Cardiac muscle cell (in vitro differentiated cells and primary cell): ENCODE measurements around the gene GBGT1. TPM values are rescaled to one million over a fixed set of nuclear protein-coding genes. Genes with fewer than 3 reads are reported as not detected.

Experiments used
- DNase-seq, 2 donors: peaks; one replicate each; pipeline versions ENCODE4 v3.0.0 to v3.0.0-alpha.2; 2010 to 2017; ENCODE audit warnings: low read depth in 1 of 2, low spot score in 1 of 2
- H3K27ac ChIP-seq: fragments of 200-600 bp; sonication (generic); 2 replicates; pipeline ENCODE4 v1.5.1; 2016
- H3K27me3 ChIP-seq: fragments of 200-600 bp; sonication (generic); 2 replicates; pipeline ENCODE4 v1.6.0; 2016; ENCODE audit warnings: control low read depth
- H3K36me3 ChIP-seq: fragments of 200-600 bp; sonication (generic); 2 replicates; pipeline ENCODE4 v1.5.1; 2016; ENCODE audit warnings: control low read depth
- H3K4me1 ChIP-seq: fragments of 200-600 bp; sonication (generic); 2 replicates; pipeline ENCODE4 v1.8.1; 2017; ENCODE audit warnings: low read depth, mild to moderate bottlenecking, mixed run types
- H3K4me3 ChIP-seq: fragments of 200-600 bp; sonication (generic); 2 replicates; pipeline ENCODE4 v1.5.1; 2016; ENCODE audit warnings: mild to moderate bottlenecking
- H3K9me3 ChIP-seq: fragments of 200-600 bp; sonication (generic); 2 replicates; pipeline ENCODE4 v1.5.1; 2017; ENCODE audit warnings: low read depth, mild to moderate bottlenecking, control low read depth
- CTCF ChIP-seq: IDR thresholded peaks from 2 replicates; pipeline ENCODE4 v1.5.1; 2012; ENCODE audit warnings: low read depth, mild to moderate bottlenecking, low read length
- polyA plus RNA-seq: library from polyadenylated mRNA; unstranded; fragments of >200 nt; fragmentation: Nextera tagmentation; extraction: Ambion mirVana; gene quantifications from 2 replicates; pipeline ENCODE4 v1.2.1, GENCODE V29; 2016
- total RNA-seq: library from RNA; depleted of rRNA; stranded (reverse); fragments of >200 nt; gene quantifications from 2 replicates; pipeline ENCODE4 v1.2.3, GENCODE V29; 2016

The GBGT1 gene
- total and polyA plus RNA-seq, 2 experiments from 2014 or later, result 0.87 to 11.9 TPM

GRCh38 chr9:133142684-133143622 is 20.8 kb downstream of the GBGT1 start:
- no peaks in the 10 kb centered on the region for H3K27me3 ChIP-seq
- no peak for TF ChIP-seq CTCF
- no peaks in the 10 kb centered on the region for H3K36me3 ChIP-seq
- no peak for DNase-seq
- no peak overlapping the region for H3K4me3 ChIP-seq
- no peak overlapping the region for H3K27ac ChIP-seq
- peaks cover 21% of the 10 kb centered on the region for H3K4me1 ChIP-seq
- no peaks in the 10 kb centered on the region for H3K9me3 ChIP-seq

GRCh38 chr9:133141833-133142595 is 21.7 kb downstream of the GBGT1 start:
- H3K4me1 ChIP-seq, result peaks cover 17% of the 10 kb centered on the region

GRCh38 chr9:133140606-133141005 is 23.1 kb downstream of the GBGT1 start:
- Histone ChIP-seq H3K9me3 (no peaks in the 10 kb centered on the region), H3K27me3 (no peaks in the 10 kb centered on the region), H3K36me3 (no peaks in the 10 kb centered on the region), H3K4me1 (peaks cover 17% of the 10 kb centered on the region), H3K4me3 (no peak overlapping the region), H3K27ac (no peak overlapping the region)
- DNase-seq, result no peak
- no peak for TF ChIP-seq CTCF

More at GRCh38 chr9:133141833-133142595, 21.7 kb downstream of the GBGT1 start:
- no peak for DNase-seq
- Histone ChIP-seq H3K27ac (no peak overlapping the region), H3K9me3 (no peaks in the 10 kb centered on the region), H3K4me3 (no peak overlapping the region), H3K36me3 (no peaks in the 10 kb centered on the region), H3K27me3 (no peaks in the 10 kb centered on the region)
- TF ChIP-seq CTCF, result no peak

- Histone ChIP-seq H3K4me1 (peaks cover 17% of the 10 kb centered on the region), H3K9me3 (no peaks in the 10 kb centered on the region), H3K36me3 (no peaks in the 10 kb centered on the region), H3K27ac (no peak overlapping the region), H3K4me3 (no peak overlapping the region), H3K27me3 (no peaks in the 10 kb centered on the region)
- no peak for TF ChIP-seq CTCF
- DNase-seq, result no peak
Measured at GRCh38 chr9:133140174-133140505, 23.6 kb downstream of the GBGT1 start.

- Histone ChIP-seq H3K4me3 (no peak overlapping the region), H3K4me1 (peaks cover 17% of the 10 kb centered on the region), H3K27ac (no peak overlapping the region), H3K9me3 (no peaks in the 10 kb centered on the region), H3K27me3 (no peaks in the 10 kb centered on the region), H3K36me3 (no peaks in the 10 kb centered on the region)
- no peak for DNase-seq
- TF ChIP-seq CTCF, result no peak
Measured at GRCh38 chr9:133139246-133140173, 24.2 kb downstream of the GBGT1 start.
